ENCODE results near the gene ZMYND19. TPM values are rescaled to one million over a fixed set of nuclear protein-coding genes. Genes with fewer than 3 reads are reported as not detected.
A peak's percentile ranks its signal among the peaks of the same experiment; 100 is the strongest.
"Not testable (repeated sequence)": the region's sequence is repeated elsewhere in the genome, so short reads cannot be mapped to it uniquely, and the experiment has no call there.

The ZMYND19 gene
- polyA plus RNA-seq, 2 donors: 25.9 to 33.2 TPM

DNA sequence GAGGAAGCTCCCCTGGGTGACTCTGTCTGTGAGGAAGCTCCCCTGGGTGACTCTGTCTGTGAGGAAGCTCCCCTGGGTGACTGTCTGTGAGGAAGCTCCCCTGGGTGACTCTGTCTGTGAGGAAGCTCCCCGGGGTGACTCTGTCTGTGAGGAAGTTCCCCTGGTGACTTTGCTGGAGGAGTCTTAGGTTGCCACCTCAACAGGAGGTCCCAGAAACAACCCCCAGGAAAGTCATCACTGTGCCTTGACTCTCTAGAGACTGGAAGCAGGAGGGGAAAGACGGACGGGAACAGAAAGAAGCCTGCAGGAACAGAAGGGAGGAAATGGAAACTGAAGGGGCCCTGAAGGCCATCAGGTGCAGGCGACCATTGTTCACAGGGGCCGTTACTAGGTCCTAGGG, 21.9 kb downstream of the ZMYND19 start:
- H3K27me3 ChIP-seq (ENCODE audit: control insufficient read depth in 1 of 2, insufficient read depth in 2 of 2, low read length in 2 of 2); H3K27ac ChIP-seq (ENCODE audit: low read depth in 2 of 2, low read length in 1 of 2); H3K9me3 ChIP-seq (ENCODE audit: control insufficient read depth in 2 of 2, insufficient read depth in 1 of 2, low read depth in 1 of 2, low read length in 1 of 2); H3K4me1 ChIP-seq (ENCODE audit: control insufficient read depth in 2 of 2, insufficient read depth in 2 of 2, low read length in 1 of 2); H3K4me3 ChIP-seq (ENCODE audit: low read depth in 1 of 2, low read length in 2 of 2): not testable (repeated sequence)
- 90 to 91% methylated on average over 5 of the region's 5 CpGs for WGBS, 2 donors
- peaks cover 14 to 20% of the 10 kb centered on the region in 2 donors for H3K36me3 ChIP-seq (ENCODE audit: control insufficient read depth in 2 of 2, insufficient read depth in 2 of 2, low read length in 1 of 2)

DNA sequence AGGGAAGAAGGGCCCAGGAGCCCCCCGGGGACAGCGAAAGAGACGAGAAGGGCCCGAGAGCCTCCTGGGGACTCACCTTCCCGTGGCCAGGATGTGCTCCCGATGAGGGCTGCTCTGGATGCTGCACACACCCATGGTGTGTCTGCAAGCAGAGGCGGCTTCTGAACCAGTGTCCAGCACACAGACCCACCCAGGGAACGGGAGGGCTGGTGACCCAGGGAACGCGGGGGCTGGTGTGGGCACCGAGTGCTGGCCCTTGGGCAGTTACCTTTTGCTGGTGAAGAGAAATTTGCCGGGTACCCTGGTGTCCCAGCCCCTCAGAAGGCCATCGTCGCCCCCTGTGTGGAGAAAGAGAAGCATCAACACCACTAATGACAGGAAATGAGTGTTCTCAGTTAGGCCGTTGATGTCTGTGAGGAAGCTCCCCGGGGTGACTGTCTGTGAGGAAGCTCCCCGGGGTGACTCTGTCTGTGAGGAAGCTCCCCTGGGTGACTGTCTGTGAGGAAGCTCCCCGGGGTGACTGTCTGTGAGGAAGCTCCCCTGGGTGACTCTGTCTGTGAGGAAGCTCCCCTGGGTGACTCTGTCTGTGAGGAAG, 25.4 kb downstream of the ZMYND19 start:
- no peaks in the 10 kb centered on the region for H3K4me1 ChIP-seq (ENCODE audit: control insufficient read depth in 2 of 2, insufficient read depth in 2 of 2, low read length in 1 of 2)
- H3K27me3 ChIP-seq (ENCODE audit: control insufficient read depth in 1 of 2, insufficient read depth in 2 of 2, low read length in 2 of 2): no peaks in the 10 kb centered on the region
- 85 to 86% methylated on average over 17 to 18 of the region's 18 CpGs for WGBS, 2 donors
- no peaks in the 10 kb centered on the region for H3K9me3 ChIP-seq (ENCODE audit: control insufficient read depth in 2 of 2, insufficient read depth in 1 of 2, low read depth in 1 of 2, low read length in 1 of 2)
- no peak overlapping the region for H3K27ac ChIP-seq (ENCODE audit: low read depth in 2 of 2, low read length in 1 of 2)
- H3K36me3 ChIP-seq (ENCODE audit: control insufficient read depth in 2 of 2, insufficient read depth in 2 of 2, low read length in 1 of 2): peaks cover 11 to 12% of the 10 kb centered on the region in 2 donors
- no peak overlapping the region for H3K4me3 ChIP-seq (ENCODE audit: low read depth in 1 of 2, low read length in 2 of 2)

DNA sequence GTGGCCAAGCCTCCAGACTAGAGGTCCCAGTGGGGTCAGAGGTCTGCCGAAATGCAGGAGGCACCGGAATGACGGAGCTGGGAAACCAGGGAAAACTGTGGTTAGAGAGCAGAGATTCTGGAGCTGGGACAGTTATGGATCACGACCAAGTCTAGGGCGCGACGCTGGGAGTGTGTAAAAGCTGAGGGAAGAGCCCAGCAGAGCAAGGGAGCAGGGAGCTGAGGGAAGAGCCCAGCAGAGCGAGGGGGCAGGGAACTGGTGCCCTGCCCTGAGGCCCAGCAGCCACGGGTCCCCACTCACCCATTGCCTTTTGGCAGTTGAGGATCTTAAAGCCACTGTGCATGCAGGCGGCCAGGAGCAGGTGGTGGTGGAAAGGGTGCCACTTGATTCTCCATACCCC, 26.2 kb downstream of the ZMYND19 start:
- Histone ChIP-seq H3K4me3 (ENCODE audit: low read depth in 1 of 2, low read length in 2 of 2) (no peak overlapping the region), H3K4me1 (ENCODE audit: control insufficient read depth in 2 of 2, insufficient read depth in 2 of 2, low read length in 1 of 2) (no peaks in the 10 kb centered on the region), H3K27me3 (ENCODE audit: control insufficient read depth in 1 of 2, insufficient read depth in 2 of 2, low read length in 2 of 2) (no peaks in the 10 kb centered on the region), H3K36me3 (ENCODE audit: control insufficient read depth in 2 of 2, insufficient read depth in 2 of 2, low read length in 1 of 2) (peaks cover 11 to 12% of the 10 kb centered on the region in 2 donors), H3K9me3 (ENCODE audit: control insufficient read depth in 2 of 2, insufficient read depth in 1 of 2, low read depth in 1 of 2, low read length in 1 of 2) (no peaks in the 10 kb centered on the region), H3K27ac (ENCODE audit: low read depth in 2 of 2, low read length in 1 of 2) (no peak overlapping the region)
- WGBS, 2 donors: 83 to 88% methylated on average over 10 of the region's 10 CpGs

DNA sequence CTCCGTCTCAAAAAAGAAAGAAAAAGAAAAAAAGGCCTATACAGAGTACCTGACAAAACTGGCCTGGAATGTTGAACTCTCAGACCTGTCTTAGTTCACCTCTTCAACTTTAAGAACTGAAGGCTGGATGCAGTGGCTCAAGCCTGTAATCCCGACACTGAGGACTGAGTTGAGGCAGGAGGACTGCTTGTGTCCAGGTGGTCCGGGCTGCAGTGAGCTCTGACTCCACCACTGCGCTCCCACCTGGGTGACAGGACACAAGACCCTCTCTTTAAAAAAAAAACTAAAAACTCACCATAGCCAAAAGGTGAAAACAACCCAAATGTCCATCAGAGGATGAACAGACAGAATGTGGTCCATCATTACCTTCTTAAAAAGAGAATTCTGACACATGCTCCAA, 32.2 kb downstream of the ZMYND19 start:
- 92 to 95% methylated on average over 4 of the region's 4 CpGs for WGBS, 2 donors
- Histone ChIP-seq H3K36me3 (ENCODE audit: control insufficient read depth in 2 of 2, insufficient read depth in 2 of 2, low read length in 1 of 2) (peaks cover 6 to 23% of the 10 kb centered on the region in 2 donors), H3K9me3 (ENCODE audit: control insufficient read depth in 2 of 2, insufficient read depth in 1 of 2, low read depth in 1 of 2, low read length in 1 of 2) (no peaks in the 10 kb centered on the region), H3K27ac (ENCODE audit: low read depth in 2 of 2, low read length in 1 of 2) (no peak overlapping the region), H3K27me3 (ENCODE audit: control insufficient read depth in 1 of 2, insufficient read depth in 2 of 2, low read length in 2 of 2) (no peaks in the 10 kb centered on the region), H3K4me1 (ENCODE audit: control insufficient read depth in 2 of 2, insufficient read depth in 2 of 2, low read length in 1 of 2) (peaks cover 0 to 5% of the 10 kb centered on the region in 2 donors), H3K4me3 (ENCODE audit: low read depth in 1 of 2, low read length in 2 of 2) (no peak overlapping the region)

DNA sequence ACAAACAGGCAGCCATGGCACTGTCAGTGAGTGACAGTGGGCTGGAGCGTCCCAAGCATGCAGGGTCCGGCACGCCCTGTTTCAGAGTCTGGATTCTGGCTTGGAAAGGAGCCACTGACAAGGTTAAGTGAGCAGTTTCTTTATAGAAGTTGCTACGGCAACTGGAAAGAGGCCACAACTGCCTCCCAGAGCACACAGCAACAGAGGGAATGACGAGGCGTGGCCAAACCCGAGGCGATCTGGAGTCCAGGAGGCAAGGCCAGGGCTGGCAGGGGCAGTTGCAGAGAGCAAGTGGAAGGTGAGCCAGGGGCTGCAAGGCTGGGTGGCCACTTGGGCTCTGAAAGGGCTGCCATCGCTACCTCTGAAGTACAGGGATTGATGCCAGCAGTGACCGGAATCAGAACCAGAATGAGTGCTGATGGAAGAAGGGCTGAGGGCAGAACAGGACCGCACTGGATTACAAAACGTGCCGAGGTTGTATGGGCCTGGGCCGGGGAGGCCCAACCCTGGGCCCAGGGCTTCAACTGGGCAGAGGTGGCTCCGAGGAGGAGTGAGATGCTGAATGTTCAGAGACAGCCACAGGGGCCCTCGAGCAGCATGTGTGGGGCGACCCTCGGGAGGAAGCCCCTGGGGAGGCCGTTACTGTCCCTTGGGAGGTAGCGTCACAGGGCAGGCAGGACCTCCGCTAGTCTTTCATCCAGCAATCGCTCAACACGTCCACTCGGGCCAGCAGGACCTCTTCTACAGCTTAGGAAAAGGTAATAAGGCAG, 34.1 kb downstream of the ZMYND19 start:
- H3K27ac ChIP-seq (ENCODE audit: low read depth in 2 of 2, low read length in 1 of 2): no peak overlapping the region
- WGBS, 2 donors: 69 to 77% methylated on average over 24 of the region's 24 CpGs
- peaks cover 6 to 23% of the 10 kb centered on the region in 2 donors for H3K36me3 ChIP-seq (ENCODE audit: control insufficient read depth in 2 of 2, insufficient read depth in 2 of 2, low read length in 1 of 2)
- no peak overlapping the region for H3K4me3 ChIP-seq (ENCODE audit: low read depth in 1 of 2, low read length in 2 of 2)
- H3K27me3 ChIP-seq (ENCODE audit: control insufficient read depth in 1 of 2, insufficient read depth in 2 of 2, low read length in 2 of 2): no peaks in the 10 kb centered on the region
- H3K9me3 ChIP-seq (ENCODE audit: control insufficient read depth in 2 of 2, insufficient read depth in 1 of 2, low read depth in 1 of 2, low read length in 1 of 2): no peaks in the 10 kb centered on the region
- peaks cover 0 to 10% of the 10 kb centered on the region in 2 donors for H3K4me1 ChIP-seq (ENCODE audit: control insufficient read depth in 2 of 2, insufficient read depth in 2 of 2, low read length in 1 of 2)

DNA sequence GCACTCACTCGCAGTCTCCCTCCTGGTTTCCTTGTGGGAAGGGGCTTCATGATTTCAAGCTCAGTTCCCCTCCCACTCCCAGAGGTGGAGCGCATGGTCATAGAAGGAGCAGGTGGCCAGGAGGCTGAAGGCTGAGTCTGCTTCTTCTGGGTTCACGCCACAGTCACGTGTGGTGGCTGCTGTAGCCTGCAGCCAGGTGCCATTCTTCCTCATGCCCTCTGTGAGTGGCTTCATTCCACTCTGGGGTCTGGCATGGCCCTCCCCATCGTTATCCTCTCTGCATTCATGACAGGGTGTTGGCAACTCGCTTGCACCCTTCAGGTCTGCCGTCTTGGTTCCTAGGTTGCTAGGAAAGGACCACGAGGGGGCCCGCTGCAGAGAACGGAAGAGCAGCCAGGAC, 35.1 kb downstream of the ZMYND19 start:
- 88 to 89% methylated on average over 10 of the region's 10 CpGs for WGBS, 2 donors
- Histone ChIP-seq H3K4me1 (ENCODE audit: control insufficient read depth in 2 of 2, insufficient read depth in 2 of 2, low read length in 1 of 2) (peaks cover 0 to 10% of the 10 kb centered on the region in 2 donors), H3K4me3 (ENCODE audit: low read depth in 1 of 2, low read length in 2 of 2) (no peak overlapping the region), H3K36me3 (ENCODE audit: control insufficient read depth in 2 of 2, insufficient read depth in 2 of 2, low read length in 1 of 2) (peaks cover 6 to 23% of the 10 kb centered on the region in 2 donors), H3K27me3 (ENCODE audit: control insufficient read depth in 1 of 2, insufficient read depth in 2 of 2, low read length in 2 of 2) (no peaks in the 10 kb centered on the region), H3K27ac (ENCODE audit: low read depth in 2 of 2, low read length in 1 of 2) (no peak overlapping the region), H3K9me3 (ENCODE audit: control insufficient read depth in 2 of 2, insufficient read depth in 1 of 2, low read depth in 1 of 2, low read length in 1 of 2) (no peaks in the 10 kb centered on the region)

DNA sequence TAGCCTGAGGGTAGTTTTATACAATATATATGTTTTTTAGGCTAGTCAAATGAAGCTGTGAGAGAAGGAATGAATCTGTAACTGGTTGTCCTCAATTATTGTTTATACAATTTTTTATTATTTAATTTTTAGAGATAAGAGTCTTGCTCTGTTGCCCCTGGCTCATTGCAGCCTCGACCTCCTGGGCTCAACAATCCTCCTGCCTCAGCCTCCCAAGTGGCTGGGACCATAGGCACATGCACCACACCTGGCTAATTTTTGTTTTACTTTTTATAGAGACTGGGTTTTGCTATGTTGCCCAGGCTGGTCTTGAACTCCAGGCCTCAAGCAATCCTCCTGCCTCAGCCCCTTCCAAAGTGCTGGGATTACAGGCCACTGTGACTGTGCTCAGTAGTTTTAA, 36.0 kb downstream of the ZMYND19 start:
- Histone ChIP-seq H3K27me3 (ENCODE audit: control insufficient read depth in 1 of 2, insufficient read depth in 2 of 2, low read length in 2 of 2) (no peaks in the 10 kb centered on the region), H3K9me3 (ENCODE audit: control insufficient read depth in 2 of 2, insufficient read depth in 1 of 2, low read depth in 1 of 2, low read length in 1 of 2) (no peaks in the 10 kb centered on the region), H3K4me3 (ENCODE audit: low read depth in 1 of 2, low read length in 2 of 2) (no peak overlapping the region), H3K4me1 (ENCODE audit: control insufficient read depth in 2 of 2, insufficient read depth in 2 of 2, low read length in 1 of 2) (peaks cover 0 to 13% of the 10 kb centered on the region in 2 donors), H3K27ac (ENCODE audit: low read depth in 2 of 2, low read length in 1 of 2) (no peak overlapping the region), H3K36me3 (ENCODE audit: control insufficient read depth in 2 of 2, insufficient read depth in 2 of 2, low read length in 1 of 2) (peaks cover 6 to 23% of the 10 kb centered on the region in 2 donors)
- WGBS, 2 donors: 81 to 85% methylated on average over 1 of the region's 1 CpG

DNA sequence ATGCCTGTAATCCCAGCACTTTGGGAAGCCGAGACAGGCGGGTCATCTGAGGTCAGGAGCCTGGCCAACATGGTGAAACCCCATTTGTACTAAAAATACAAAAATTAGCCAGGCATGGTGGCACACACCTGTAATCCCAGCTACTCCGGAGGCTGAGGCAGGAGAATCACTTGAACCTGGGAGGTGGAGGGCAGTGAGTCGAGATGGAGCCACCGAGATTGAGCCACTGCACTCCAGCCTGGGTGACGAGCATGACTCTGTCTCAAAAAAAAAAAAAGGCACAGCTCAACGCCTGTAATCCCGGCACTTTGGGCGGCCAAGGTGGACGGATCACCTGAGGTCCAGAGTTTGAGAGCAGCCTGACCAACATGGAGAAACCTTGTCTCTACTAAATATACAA, 36.7 kb downstream of the ZMYND19 start:
- H3K4me1 ChIP-seq (ENCODE audit: control insufficient read depth in 2 of 2, insufficient read depth in 2 of 2, low read length in 1 of 2): peaks cover 0 to 13% of the 10 kb centered on the region in 2 donors
- not testable (repeated sequence) for H3K27ac ChIP-seq (ENCODE audit: low read depth in 2 of 2, low read length in 1 of 2); H3K9me3 ChIP-seq (ENCODE audit: control insufficient read depth in 2 of 2, insufficient read depth in 1 of 2, low read depth in 1 of 2, low read length in 1 of 2); H3K4me3 ChIP-seq (ENCODE audit: low read depth in 1 of 2, low read length in 2 of 2); H3K27me3 ChIP-seq (ENCODE audit: control insufficient read depth in 1 of 2, insufficient read depth in 2 of 2, low read length in 2 of 2)
- peaks cover 6 to 23% of the 10 kb centered on the region in 2 donors for H3K36me3 ChIP-seq (ENCODE audit: control insufficient read depth in 2 of 2, insufficient read depth in 2 of 2, low read length in 1 of 2)
- WGBS, 2 donors: 88 to 90% methylated on average over 10 of the region's 10 CpGs

DNA sequence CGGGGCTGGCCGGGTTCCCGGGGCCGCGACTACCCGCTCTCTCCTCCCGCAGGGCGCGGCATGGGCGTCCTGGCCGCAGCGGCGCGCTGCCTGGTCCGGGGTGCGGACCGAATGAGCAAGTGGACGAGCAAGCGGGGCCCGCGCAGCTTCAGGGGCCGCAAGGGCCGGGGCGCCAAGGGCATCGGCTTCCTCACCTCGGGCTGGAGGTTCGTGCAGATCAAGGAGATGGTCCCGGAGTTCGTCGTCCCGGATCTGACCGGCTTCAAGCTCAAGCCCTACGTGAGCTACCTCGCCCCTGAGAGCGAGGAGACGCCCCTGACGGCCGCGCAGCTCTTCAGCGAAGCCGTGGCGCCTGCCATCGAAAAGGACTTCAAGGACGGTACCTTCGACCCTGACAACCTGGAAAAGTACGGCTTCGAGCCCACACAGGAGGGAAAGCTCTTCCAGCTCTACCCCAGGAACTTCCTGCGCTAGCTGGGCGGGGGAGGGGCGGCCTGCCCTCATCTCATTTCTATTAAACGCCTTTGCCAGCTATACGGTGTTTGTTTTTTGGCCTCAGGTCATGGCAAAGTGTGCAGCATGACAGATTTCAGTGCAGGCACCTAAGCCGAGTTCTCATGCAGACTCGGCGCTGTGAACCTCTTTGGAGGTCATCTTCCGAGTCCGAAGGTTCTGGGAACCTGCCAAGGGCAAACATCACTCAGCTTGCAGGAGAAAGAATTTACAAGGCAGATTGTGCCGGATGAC, 38.1 kb downstream of the ZMYND19 start:
- 7 to 9% methylated on average over 45 to 58 of the region's 58 CpGs for WGBS, 2 donors
- Histone ChIP-seq H3K36me3 (ENCODE audit: control insufficient read depth in 2 of 2, insufficient read depth in 2 of 2, low read length in 1 of 2) (peaks cover 6 to 18% of the 10 kb centered on the region in 2 donors), H3K27ac (ENCODE audit: low read depth in 2 of 2, low read length in 1 of 2) (peak overlapping the region; percentile 85 to 87), H3K27me3 (ENCODE audit: control insufficient read depth in 1 of 2, insufficient read depth in 2 of 2, low read length in 2 of 2) (no peaks in the 10 kb centered on the region), H3K9me3 (ENCODE audit: control insufficient read depth in 2 of 2, insufficient read depth in 1 of 2, low read depth in 1 of 2, low read length in 1 of 2) (no peaks in the 10 kb centered on the region), H3K4me3 (ENCODE audit: low read depth in 1 of 2, low read length in 2 of 2) (peak overlapping the region; percentile 69 to 89), H3K4me1 (ENCODE audit: control insufficient read depth in 2 of 2, insufficient read depth in 2 of 2, low read length in 1 of 2) (peaks cover 0 to 17% of the 10 kb centered on the region in 2 donors)

Measured in esophagus (tissue), 2 donors.